Stimulated activated CD4-positive, alpha-beta T cell treated with anti-CD3 and anti-CD28 coated beads, Interleukin-4, amount 100 ng/mL, for 1 hour (primary cell): ENCODE data around the gene THOP1.
"Not testable (repeated sequence)": the region's sequence is repeated elsewhere in the genome, so short reads cannot be mapped to it uniquely, and the experiment has no call there.

Source experiments
- DNase-seq: peaks from one replicate; pipeline ENCODE4 v3.0.0-alpha.2; 2020

The THOP1 gene

DNA sequence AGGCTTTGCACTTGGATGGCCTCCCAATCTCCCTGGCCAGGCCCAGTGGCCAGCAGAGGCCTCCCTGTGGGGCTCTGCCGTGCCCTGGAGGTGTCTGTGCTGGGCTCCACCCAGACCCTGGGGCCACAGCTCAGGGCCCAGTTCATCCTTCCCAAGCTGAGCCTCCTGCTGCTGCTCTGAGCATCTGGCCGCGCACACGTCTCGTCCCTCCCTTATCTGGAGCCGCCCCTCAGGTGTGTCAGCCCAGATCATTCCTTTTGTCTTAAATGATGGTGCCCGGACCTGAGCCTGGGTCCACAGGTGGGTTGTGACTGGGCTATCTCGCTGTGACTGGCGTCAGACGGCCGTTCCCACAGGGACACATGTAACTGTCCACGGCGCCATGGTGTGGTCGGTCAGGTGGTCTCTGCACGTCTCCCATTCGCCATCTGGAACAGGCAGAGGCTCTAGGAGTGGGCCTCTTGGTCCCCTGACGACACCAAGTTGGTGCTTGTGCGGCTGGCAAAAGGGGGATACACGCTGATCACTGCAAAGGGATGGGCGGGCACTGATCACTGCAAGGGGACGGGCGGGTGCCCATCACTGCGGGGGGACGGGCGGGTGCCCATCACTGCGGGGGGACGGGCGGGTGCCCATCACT lies 20.1 kb downstream of the THOP1 start:
- no peak for DNase-seq

DNA sequence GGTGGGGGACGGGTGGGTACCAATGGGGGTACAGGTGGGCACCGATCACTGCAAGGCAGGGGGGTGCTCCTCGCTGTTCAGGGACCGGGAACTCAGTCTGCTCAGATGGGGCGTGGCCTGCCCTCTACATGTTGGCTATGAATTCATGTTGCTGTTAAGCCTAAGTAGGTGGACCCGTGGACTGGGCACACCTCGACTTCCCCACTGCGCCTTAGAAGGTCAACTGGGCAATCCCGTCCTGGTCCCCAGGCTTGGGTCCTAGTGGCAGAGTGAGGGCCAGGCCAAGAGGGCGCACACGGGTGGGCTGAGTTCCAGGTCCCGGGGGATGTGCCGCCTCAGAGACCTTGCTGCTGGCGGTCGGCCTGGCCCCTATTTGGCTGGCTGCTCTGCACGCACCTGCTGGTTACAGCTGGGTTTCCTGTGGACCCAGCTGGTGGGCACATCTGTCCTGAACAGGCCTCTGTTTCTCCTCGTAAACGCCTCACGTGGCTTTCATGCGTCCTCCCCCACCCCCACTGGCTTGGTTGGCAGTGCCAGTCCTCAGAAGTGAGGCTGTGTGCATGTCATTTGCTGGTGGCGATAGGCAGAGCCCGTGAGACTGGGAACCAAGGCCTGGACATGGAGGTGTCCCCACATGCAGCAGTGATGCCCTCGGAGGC lies 20.8 kb downstream of the THOP1 start:
- no peak for DNase-seq

DNA sequence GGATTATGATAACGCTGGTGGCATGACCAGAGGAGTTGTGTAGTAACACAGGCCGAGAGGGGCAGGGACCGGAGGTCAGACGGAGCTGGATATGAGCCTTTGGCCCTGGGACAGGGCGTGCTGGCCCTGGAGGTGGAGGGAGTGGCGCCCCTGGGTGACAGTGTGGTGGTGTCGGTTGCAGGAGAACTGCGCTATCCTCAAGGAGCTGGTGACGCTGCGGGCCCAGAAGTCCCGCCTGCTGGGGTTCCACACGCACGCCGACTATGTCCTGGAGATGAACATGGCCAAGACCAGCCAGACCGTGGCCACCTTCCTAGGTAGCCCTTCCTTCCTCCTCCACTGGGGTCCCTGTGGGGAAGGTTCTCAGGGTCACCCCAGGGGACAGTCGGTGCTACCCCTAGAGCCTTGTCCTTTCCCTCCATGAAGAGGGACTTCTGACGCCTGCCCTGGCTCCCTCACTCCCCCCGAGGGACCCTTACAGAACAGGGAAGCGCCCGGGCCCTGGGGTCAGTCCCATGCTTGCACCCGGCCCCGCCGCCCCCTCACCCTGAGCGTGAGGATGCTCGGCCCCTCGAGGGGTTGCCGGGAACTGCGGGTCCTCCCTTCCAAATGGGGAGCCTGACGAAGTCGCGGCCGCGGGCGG lies 21.6 kb downstream of the THOP1 start:
- DNase-seq, result no peak

DNA sequence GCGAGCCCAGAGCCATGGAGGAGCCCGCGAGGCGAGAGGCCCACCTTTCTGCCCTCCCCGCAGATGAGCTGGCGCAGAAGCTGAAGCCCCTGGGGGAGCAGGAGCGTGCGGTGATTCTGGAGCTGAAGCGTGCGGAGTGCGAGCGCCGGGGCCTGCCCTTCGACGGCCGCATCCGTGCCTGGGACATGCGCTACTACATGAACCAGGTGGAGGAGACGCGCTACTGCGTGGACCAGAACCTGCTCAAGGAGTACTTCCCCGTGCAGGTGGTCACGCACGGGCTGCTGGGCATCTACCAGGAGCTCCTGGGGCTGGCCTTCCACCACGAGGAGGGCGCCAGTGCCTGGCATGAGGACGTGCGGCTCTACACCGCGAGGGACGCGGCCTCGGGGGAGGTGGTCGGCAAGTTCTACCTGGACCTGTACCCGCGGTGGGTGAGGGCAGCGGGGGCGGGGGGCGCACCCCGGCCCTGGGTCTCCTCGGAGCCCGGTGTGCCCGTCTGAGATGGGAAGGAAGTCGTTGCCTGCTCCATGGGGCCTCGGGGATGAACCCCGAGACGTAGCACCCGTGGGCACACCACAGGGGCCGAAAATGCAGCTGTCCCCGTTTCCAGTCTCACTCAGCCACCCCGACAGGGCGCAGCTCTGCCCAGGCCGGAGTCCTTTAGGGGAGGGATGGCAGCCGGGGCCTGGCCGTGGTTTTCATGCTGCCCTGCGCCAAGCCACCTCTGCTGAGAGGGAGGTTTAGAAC lies 22.3 kb downstream of the THOP1 start:
- DNase-seq, result no peak

DNA sequence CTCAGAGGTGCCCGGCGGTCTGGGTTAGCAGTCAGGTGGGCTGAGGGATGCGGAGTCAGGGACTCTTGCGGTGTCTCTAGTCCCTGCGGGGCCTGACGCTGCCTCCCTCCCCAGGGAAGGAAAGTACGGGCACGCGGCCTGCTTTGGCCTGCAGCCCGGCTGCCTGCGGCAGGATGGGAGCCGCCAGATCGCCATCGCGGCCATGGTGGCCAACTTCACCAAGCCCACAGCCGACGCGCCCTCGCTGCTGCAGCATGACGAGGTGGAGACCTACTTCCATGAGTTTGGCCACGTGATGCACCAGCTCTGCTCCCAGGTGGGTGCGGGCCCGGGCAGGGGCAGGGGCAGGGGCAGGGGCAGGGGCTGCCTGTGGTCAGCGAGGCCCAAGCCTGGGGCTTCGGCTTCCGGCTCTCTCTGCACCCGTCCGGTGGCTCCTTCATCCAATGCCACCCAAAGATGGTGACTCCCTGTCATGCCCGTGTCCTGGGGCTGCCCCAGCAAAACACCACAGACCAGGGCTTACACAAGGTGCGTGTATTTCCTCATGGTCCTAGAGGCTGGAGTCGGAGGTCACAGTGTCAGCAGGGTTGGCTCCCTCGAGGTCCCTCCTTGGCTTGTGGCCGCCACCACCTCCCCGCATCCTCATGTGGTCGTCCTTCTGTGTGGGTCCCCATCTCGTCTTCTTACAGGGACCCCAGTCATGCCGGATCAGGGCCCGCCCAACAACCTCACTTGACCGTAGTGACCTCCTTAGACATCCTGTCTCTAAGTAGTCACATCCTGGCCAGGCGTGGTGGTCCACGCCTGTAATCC lies 23.0 kb downstream of the THOP1 start:
- DNase-seq, result no peak

DNA sequence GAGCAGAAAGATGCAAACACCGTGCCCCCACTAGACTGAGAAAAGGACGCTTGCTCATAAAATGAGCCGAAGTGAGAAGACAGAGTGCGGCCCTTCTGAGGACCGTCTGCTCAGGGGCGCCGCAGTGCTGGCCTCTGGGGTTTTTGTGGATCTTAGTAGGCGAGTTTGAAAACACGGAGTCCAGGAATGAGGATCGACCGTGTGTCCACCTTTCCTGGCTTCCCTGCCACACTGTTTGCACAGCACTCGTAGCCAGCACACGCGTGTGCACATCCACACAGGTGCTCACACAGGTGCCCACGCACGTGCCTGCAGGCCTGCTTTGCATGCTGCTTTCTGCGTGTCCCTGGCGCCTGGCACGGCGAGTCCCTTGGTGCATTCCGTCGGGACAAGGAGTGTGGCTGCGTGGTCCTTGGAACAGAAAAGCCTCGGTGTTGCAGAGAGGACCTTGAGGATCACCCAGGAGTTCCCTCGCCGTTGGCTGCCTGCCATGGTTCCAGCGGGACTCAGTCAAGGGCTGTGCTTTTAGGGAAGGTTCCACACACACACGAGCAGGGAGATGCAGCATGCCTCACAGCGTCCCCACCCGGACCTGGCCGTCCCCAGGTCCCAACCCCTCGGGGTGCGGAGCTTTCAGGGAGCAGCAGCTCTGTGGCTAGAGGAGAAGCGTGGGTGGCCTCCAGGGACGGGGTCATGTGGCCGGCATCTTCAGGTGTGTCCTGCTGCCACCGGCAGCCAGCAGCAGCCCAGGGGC lies 24.3 kb downstream of the THOP1 start:
- DNase-seq, result no peak

DNA sequence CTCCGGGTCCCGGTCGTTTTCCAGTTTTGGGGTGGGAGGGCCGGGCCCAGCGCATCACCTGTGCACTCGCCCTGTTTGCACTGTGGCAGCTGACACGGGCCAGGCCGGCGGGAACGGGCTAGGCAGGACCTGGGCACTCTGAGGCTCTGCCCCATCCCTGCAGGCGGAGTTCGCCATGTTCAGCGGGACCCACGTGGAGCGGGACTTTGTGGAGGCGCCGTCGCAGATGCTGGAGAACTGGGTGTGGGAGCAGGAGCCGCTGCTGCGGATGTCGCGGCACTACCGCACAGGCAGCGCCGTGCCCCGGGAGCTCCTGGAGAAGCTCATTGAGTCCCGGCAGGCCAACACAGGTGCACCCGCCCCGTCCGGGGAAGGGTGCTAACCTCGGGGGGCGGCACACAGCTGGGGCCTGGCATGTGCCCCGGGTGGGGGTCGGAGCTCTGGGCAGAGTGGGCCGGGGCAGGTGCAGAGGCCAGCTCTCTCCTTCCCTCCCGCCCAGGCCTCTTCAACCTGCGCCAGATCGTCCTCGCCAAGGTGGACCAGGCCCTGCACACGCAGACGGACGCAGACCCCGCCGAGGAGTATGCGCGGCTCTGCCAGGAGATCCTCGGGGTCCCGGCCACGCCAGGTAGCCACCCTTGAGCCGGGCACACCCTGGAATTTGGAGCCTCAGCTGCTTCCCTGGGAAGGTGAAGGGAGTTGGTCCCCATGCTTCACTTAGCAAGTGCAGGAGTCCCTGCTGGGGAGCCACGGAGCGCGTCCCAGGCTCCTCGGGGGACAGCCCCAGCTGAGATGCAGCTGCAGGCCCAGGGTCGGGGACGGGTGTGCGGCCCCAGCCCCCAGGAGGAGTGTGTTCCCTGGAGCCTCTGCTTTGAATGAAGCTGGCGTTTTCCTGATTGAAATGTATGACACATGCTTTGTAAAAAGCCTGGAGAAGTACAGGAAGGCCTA lies 25.1 kb downstream of the THOP1 start:
- no peak for DNase-seq

DNA sequence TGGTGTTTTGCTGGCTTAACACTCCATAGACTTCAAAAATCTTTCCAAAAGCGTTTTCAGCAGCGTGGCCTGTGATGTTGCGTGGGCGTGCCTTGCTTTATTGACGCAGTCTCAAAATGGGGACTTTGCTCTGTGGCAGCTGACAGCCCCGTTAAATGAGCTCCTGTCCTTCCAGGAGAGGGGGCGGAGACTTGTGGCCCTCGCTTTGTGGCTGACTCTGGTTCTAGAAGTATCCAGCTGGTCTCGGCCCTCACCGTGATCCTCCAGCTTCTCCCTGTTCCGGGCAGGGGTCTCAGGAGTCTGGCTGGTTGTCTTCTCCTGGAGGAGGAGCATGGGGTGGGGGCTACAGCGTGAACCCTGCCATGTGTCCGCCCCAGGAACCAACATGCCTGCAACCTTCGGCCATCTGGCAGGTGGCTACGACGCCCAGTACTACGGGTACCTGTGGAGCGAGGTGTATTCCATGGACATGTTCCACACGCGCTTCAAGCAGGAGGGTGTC lies 26.0 kb downstream of the THOP1 start:
- DNase-seq, result no peak

DNA sequence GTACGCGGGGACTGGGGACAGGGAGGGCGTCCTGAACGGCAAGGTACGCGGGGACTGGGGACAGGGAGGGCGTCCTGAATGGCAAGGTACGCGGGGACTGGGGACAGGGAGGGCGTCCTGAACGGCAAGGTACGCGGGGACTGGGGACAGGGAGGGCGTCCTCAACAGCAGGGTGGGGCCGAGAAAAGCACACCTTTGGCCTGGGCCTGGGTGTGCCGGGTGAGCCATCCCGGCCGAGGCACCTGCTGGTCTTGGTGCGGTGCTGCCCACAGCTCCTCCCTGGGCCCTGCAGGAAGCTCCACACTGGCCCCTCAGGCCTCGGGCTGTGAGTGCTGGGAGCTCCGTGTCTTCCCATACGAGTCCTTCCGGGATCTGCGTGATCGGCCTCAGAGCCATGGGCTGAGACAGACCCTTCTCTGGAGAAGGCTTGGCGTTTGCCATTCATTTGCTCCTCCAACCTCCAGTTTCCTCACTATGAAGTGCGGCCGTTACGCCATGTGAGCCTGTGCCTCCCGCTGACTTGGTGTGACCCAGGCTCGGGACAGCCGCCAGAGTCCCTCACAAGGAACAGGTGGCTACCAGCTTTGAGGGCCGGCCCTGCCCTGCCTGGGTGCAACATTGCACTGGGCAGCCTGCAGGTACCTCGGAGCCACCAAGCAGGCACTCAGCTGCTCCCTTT lies 26.6 kb downstream of the THOP1 start:
- DNase-seq, result no peak

DNA sequence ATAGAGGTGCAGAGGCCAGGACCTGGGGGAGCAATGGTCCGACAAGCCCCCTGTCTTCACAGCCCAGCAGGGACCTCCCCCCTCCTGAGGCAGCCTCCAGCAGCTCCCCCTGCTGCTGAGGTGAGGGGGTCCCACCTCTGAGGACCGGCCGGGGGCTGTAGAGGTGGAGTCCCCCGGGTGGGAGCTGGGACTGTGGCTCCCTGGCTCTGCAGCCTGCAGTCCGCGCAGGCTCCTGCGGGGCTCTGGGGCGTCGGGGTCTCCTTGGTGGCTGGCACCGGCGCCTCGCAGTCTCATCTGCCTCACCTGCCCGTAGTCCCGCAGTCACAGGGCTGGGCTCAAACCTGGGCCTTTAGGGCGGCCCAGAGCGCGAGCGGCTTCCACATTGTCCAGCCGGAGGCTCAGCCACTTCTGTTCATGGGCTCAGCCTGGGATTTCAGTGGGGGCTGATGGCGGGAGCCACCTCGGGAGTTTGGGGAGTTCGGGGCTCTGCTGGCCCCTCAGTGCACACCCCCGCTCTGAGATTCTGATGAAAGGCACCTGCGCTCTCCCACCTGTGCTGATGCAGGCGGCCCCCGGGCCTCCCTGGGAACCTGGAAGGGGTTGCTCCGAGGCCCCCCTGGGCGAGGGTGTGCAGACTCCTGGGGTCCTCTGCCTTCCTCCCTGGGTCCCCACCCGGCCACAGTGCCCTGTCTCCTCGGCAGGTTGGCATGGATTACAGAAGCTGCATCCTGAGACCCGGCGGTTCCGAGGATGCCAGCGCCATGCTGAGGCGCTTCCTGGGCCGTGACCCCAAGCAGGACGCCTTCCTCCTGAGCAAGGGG lies 27.3 kb downstream of the THOP1 start:
- no peak for DNase-seq

DNA sequence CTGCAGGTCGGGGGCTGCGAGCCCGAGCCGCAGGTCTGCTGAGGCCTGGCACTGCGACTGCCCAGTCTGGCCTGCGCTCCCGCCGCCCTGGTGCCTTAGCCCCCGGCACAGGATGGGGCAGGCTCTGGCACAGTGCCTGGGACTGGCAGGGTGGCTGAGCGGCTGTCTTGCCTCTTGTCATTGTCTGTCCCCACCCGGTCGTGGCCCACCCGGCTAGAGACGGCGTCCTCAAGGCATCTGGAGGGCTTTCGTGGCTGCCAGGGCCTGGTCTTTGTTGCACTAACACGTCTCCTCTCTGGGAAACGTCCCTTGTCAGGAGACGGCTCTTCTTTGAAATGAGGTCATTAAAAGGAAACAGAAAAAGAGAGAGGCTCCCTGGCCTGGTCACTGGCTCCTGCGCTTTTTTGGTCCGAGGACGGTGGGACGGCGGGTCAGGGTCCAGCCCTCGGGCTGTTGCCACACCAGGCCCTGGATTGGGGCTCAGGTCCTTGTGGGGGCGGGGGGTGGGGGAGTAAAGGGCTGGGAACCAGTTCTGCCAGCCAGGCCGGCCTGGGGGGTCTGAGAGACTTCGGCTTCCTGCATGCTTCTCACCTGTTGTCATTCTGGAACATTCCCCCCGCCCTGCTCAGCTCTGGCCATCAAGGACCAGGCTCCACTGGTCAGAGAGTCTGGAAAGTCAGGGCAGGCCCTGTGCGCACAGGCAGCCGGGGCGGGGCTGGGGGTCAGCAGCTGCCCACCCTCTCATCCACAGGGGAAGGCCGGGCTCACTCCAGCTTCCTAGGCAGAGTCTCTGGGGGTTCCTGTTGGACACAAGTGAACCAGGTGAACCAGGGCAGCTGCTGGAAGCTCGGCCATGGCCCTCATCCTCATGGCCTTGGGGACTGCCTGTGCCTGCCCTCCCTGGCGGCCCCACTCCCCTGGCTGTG lies 28.2 kb downstream of the THOP1 start:
- DNase-seq, result no peak

DNA sequence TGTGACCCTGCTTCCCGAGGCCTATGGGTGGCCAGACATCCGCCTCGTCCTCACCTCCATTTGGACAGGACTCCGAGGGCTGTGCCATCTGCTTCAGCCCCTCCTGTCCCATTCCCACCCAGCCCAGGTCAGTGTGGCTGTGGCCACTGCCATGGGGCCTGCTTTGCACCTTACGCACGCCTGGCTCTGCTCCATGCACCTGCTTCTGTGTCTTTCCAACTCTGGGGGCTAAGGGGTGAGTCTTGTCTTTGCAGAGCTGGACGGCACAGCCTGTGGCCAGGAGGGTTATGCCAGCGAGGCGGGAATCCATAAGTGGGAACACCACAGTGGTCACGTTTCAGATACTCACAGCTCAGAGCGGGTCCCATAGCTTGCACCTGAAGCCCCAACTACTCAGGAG lies 29.1 kb downstream of the THOP1 start:
- DNase-seq, result no peak

DNA sequence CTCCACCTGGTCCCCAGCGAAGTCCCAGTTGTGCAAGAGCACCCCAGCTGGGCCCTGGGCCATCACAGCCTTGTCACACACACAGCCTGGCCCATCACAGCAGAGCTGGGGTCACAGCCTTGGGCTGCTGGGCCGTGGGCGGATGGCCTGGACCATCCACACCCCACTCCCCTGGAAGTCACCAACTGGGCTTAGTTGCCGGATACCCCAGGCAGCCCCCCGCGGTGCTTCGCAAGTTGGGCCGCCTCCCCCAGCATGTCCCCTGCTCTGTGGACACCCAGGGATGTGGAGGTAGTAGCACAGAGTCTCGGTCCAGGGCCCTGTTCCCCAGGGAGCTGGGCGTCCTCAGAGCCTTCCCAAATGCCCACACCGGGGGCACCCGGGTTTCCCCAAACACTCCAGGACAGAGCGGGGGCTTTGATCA lies 29.9 kb downstream of the THOP1 start:
- DNase-seq, result no peak

DNA sequence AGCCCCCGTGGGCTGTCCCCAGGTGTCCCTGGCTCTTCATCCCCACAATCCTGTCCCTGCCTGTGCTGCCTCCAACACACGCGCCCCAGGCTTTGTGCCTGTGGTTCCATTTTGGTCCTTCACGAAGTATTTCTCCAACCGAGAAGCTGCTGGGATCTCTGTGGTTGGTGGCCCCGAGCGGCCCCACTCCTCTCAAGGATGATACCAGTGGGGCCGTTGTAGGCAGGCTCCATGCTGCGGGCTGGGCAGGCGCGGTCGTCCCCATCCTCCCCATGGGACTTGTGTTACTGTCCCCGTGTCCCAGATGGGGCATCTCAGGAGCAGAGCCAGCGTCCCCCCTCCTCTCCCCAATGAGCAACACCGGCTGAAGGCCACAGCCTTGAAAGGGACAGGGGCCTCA lies 30.6 kb downstream of the THOP1 start:
- no peak for DNase-seq

DNA sequence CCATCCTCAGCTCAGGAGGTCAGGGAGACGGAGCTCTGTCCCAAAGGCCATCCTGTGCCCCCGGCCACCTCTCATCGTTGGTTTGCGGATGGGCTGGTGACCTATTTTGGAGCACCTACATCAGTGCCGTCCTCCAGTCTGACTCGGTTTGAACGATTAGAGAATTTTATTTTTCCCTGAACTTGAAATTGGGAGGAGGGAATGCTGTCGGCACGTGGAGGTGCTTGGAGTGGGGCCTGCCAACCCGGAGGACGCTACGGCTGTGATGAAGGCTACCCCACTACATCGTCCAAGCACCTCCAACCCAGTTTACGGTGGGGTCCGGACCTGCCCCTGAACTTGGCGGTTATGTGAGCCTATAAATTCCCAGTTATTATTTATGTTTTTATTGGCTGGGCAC lies 31.3 kb downstream of the THOP1 start:
- DNase-seq, result no peak

DNA sequence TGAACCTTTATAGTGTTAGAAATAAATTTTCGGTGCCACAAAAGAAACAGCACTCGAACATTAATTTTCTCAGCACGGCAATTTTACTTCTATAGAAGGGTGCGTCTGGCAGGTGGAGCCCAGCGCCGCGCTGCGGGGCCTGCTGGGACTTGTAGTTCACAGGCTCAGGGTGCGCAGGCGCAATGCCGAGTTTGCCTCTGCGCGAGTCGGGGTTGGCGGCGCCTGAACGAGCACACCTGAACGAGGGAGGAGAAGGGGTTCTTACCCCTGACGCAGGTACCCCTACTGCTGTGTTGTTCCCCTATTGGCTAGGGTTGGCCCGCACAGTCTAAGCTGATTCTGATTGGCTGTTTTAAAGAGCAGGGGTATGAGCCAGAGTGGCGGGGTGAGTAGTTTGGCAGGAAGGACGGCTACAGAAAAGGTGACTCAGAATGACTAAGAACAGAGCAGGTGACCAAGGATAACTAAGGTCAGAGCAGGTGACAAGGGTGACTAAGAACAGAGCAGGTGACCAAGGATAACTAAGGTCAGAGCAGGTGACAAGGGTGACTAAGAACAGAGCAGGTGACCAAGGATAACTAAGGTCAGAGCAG lies 32.0 kb downstream of the THOP1 start:
- DNase-seq, result not testable (repeated sequence)

DNA sequence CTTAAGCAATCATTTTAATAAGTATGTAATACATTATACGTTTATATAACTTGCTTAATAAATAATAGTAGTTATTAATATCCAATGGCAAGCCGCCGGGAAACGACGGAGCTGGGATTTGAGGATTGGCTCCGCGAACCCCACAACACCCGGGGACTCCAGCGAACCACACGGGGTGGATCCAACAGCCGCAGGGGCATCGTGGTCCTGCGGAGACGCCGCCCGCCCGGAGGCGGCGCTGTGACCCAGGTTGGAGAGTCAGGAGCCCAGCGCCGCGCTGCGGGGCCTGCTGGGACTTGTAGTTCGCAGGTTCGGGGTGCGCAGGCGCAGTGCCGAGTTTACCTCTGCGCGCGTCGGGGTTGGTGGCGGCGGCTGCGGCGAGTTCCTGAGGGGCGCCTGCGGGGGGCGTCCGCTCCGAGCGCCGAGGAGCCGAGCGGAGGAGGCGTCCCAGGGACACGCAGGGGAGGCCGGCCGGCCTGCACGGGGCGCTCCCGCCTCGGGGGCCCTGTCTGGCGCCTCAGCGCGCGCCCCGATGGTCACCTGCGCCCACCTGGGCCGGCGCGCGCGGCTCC lies 34.3 kb downstream of the THOP1 start, which contains the start of gene ZNF554:
Gene ZNF554, plus strand, starts transcription at position 329 of the 572 bp plus-strand sequence. Its CDS starts 204 bp downstream, at position 533.
- peak; percentile 99 for DNase-seq
